ENCODE data around the gene EML2.

- TF ChIP-seq POLR2A (IDR thresholded peaks at IDR 0.05) = no peak
- no peak for TF ChIP-seq CTCF (IDR thresholded peaks at IDR 0.05)
Measured at GRCh38 chr19:45687599-45687998, 48.4 kb upstream of the EML2 start.

Measured in uterus (tissue), 2 donors.